GM12865 (cell line): ENCODE results near the gene C9orf78.

Experiments
- DNase-seq: peaks from one replicate; pipeline ENCODE4 v3.0.0; 2010; ENCODE audit warnings: low read depth
- H3K4me3 ChIP-seq: 2 replicates; pipeline ENCODE4 v1.5.1; 2011; ENCODE audit warnings: mild to moderate bottlenecking, low read depth, low read length, control low read depth
- TF ChIP-seq, protein P1 (sequence below): IDR thresholded peaks from 2 replicates; pipeline ENCODE4 v1.5.1; 2011; ENCODE audit warnings: low read length, control low read depth, low read depth, inconsistent platforms; ENCODE audit not compliant: insufficient read depth; ENCODE audit errors: missing control alignments

The C9orf78 gene

DNA sequence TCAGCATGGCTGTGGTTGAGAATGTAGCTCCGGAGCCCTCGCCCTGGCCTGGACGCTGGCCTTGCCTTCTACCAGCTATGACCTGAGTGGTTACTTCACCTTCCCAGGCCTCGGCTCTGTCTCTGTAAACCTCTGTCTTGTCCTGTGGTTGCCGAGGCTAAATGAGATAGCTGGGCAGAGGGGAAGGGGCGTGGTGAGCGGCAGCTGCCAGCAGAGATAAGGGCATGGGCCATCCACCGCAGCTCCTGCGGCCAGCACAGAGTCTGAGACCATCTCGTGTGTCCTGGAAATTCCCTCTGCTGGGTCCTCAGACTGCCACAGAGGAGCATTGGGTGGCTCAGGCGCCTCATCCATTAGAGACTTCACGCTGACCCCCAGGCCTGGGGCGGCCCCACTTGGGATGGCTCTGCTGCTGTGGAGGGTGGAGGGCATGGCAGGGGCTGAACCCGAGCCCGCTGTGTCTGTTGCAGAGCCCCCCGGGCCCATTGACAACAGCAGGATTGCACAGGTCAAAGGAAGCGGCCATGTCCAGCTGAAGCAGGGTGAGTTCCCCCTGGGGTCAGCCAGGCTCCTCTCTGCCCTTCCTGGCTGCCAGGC, 44.1 kb upstream of the C9orf78 start:
- DNase-seq = no peak
- H3K4me3 ChIP-seq = no peak overlapping the region
- TF ChIP-seq, protein P1, sequence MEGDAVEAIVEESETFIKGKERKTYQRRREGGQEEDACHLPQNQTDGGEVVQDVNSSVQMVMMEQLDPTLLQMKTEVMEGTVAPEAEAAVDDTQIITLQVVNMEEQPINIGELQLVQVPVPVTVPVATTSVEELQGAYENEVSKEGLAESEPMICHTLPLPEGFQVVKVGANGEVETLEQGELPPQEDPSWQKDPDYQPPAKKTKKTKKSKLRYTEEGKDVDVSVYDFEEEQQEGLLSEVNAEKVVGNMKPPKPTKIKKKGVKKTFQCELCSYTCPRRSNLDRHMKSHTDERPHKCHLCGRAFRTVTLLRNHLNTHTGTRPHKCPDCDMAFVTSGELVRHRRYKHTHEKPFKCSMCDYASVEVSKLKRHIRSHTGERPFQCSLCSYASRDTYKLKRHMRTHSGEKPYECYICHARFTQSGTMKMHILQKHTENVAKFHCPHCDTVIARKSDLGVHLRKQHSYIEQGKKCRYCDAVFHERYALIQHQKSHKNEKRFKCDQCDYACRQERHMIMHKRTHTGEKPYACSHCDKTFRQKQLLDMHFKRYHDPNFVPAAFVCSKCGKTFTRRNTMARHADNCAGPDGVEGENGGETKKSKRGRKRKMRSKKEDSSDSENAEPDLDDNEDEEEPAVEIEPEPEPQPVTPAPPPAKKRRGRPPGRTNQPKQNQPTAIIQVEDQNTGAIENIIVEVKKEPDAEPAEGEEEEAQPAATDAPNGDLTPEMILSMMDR = no peak

DNA sequence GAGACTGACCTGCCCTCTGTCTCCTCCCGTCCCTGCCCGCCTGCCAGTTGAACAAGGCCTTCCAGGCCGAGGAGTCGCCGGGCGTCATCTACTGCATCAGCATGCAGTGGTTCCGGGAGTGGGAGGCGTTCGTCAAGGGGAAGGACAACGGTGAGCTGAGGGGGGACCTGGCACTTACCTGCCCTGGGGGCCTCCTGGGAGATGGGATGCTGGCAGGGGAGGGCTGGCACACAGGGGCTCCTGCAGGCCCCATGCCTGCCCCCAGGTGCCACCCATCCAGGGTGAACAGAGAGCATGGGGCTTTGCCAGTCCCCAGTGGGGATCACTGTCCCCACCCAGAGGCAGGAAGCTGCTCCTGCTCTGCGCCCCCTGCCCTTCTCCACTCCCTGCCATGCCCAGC, 43.2 kb upstream of the C9orf78 start:
- TF ChIP-seq, protein P1 = no peak
- no peak for DNase-seq
- no peak overlapping the region for H3K4me3 ChIP-seq

DNA sequence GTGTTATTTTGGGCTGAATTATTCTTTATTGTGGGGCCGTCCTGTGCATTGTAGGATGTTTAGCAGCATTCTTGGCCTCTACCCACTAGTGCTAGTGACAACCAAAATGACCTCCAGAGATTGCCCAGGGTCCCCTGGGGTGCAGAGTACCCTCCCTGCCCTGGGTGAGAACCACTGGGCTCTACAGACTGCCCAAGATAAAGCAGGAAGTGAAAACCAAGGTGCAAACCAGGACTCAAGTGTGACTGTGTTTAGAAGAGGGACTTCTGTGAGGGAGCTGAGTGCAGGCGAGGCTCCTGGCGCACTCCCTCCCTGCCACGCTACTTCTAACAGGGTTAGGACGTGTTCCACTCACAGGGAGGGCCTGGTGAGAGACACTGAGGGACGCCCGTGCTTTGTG, 41.7 kb upstream of the C9orf78 start:
- DNase-seq = no peak
- H3K4me3 ChIP-seq = no peak overlapping the region
- TF ChIP-seq, protein P1 = no peak

DNA sequence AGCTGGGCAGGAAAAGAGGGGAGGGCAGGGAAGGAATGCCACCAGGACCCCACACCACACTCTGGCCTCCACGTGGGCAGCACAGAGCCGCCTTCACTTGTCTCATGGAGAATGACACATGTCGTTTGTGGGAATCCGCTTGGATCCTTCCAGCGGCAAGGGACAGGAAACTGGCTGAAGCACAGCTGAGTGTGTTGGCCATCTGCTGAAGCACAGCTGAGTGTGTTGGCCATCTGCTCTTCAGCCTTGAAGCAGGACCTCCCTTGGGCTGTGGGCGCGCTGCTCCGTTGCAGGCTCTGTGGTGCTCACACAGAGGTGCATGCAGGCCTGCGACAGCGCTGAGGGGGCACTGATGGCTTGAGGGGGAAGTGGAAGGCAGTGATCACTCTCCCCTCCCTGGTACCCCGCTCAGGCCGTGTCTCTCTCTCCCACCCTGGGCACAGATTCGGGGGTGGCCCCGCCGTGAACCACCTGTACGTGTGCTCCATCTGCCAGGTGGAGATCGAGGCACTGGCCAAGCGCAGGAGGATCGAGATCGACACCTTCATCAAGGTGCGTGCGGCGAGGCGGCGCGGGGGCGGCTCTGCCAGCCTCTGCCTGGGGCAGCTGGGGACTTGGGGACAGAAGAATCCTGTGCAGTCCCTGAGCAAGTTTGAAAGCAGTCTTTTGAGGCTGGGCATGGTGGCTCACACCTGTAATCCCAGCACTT, 40.8 kb upstream of the C9orf78 start:
- TF ChIP-seq, protein P1 = no peak
- no peak for DNase-seq
- no peak overlapping the region for H3K4me3 ChIP-seq

DNA sequence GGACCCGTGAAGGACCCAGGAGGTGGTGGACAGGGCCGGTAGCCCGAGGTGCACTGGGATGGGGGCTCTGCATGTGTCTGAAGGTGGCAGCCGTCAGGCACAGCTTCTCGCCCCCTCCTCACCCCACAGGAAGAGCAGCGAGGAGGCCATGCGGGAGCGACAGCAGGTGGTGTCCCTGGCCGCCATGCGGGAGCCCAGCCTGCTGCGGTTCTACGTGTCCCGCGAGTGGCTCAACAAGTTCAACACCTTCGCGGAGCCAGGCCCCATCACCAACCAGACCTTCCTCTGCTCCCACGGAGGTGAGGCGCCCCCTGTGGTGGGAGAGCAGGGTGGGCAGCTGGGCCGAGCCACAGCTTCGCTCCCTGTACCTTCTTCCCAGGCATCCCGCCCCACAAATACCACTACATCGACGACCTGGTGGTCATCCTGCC, 40.1 kb upstream of the C9orf78 start:
- no peak overlapping the region for H3K4me3 ChIP-seq
- no peak for DNase-seq
- TF ChIP-seq, protein P1 = peak; percentile 3

DNA sequence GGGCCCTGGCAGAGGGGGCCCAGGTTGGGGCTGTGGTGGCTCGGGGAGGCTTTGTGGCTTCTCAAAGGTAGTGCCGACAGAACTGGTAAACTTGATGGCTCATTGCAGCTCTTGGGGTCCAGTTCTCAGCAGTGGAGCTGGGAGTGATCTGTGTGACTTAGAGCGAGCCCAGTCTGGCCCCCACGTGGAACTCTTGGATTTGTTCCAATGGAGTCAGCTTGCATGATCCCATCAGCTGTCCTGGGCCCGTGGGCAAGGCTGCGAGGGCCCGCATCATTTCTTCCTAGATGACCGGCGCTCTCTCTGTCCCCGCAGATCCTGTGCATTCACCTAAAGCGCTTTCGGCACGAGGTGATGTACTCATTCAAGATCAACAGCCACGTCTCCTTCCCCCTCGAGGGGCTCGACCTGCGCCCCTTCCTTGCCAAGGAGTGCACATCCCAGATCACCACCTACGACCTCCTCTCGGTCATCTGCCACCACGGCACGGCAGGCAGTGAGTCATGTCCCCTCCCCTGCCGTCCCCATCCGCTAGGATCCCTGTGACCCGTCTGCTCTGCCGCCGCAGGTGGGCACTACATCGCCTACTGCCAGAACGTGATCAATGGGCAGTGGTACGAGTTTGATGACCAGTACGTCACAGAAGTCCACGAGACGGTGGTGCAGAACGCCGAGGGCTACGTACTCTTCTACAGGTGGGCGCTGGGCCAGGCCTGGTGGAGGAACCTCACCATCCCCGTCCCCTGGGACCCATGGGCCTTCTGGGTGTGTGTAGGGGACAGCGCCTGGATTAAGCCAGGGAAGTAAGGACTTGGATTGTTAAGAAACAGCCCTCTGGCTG, 39.4 kb upstream of the C9orf78 start:
- TF ChIP-seq, protein P1 = no peak
- no peak overlapping the region for H3K4me3 ChIP-seq

More for the DNA sequence above, 39.4 kb upstream of the C9orf78 start:
- DNase-seq = no peak
